HK-2 (cell line): ENCODE data around the gene DNAJB8.

Source experiments
- DNase-seq: peaks from one replicate; pipeline ENCODE4 v3.0.0-alpha.2; 2018; ENCODE audit not compliant: unreplicated experiment

DNAJB8 gene

GRCh38 chr3:128466840-128467541, at the start of gene DNAJB8:
Gene DNAJB8, minus strand, starts transcription at chr3:128466890. Its CDS starts 3,645 bp downstream, at chr3:128463245.
- DNase-seq = no peak

- no peak for DNase-seq
Observed at GRCh38 chr3:128515967-128516366, 49.3 kb upstream of the DNAJB8 start.

DNA sequence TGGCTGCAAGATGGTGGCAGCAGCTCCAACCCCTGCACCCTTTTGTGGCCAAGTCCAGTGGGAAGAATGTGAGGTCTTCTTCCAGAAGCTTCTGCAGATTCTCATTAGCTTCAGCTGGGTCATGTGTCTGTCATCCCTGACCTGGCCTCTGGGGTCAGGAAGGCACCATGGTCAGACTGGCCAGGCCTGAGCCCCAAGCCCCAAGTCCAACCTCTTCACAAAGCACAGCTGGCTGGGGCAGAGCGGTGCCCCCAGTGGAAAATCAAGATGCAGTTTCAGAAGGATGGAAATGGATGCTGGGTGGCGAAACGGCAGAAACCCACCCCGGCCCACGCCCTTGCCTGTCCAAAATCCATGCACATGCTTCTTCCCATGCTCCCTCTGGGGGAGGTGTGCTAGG, 42.2 kb upstream of the DNAJB8 start:
- no peak for DNase-seq

DNA sequence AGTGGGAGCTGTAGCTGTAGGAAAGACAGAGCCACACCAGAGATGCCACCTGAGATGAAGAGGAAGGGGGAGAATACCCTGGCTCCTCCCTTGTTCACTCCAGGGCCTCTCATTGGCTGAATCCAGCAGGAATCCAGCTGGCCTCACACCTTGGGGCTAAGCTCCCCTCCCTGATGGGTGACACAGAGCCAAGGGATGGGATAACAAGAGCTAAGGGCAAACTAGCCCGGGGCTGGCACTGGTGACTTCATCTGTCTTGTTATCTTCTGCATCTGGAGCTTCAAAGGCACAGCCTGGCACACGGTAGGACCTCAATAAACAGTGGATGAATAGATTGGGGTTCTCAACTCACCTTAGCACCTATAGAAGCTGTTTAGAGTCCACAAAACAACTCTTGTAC, 40.1 kb upstream of the DNAJB8 start:
- no peak for DNase-seq

- no peak for DNase-seq
Observed at GRCh38 chr3:128505771-128506170, 39.1 kb upstream of the DNAJB8 start.

DNA sequence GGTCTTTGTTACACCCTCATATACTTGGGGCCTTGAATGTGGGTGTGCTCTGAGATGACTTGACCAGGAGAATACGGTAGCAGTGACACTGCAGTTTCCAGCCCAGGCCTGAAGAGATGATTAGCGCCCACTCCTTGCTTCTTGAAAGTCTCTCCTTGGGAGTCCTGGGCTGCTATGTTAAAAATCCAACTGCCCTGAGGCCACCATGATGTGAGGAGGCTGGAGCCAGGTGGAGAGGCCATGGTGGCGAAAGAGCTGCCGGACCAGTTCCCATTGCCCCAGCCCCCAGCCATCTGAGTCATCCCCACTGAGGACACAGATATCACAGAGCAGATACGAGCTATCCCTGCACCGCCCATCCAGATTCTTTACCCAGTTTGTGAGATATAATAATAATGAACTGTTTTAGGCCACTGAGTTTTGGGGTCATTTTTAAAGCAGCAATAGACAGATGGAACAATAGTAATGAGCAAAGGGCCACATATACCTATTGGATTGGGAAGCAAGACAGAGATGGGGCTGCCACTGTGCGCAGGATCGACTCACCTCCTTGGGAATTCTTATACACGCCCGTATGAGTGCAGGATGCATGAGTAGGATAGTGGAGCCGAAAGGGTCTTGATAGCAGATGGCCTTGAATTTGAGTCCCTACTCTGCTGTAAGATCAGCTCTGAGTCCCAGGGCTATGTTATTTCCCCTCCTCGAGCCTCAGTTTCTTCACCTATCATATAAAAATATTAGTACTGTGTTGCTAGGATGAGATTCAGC, 38.5 kb upstream of the DNAJB8 start:
- no peak for DNase-seq

- DNase-seq = no peak
Observed at GRCh38 chr3:128504533-128504915, 37.8 kb upstream of the DNAJB8 start.

GRCh38 chr3:128503751-128504532, 37.3 kb upstream of the DNAJB8 start:
- no peak for DNase-seq

DNA sequence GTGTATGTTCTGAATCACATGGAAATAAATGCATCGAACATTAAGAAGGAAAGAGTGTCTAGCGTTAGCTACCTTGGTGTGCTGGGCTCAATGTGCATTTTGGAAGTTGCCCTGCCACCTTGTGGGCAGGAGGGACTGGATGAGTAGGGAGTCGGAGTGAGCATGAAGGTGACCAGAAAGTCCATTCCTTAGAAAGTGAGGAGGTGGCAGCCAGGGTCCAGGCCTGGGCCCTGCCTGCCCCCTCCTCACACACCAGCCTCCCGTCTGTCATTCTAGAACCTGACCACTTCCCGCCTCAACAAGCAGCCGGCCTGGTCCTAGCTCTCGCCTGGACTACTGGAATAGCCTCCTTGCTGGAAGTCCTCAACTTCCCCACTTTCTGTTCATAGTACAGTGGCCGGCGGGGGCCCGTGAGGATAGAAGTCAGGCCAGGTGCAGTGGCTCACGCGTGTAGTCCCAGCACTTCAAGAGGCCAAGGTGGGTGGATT, 36.5 kb upstream of the DNAJB8 start:
- DNase-seq = no peak

DNA sequence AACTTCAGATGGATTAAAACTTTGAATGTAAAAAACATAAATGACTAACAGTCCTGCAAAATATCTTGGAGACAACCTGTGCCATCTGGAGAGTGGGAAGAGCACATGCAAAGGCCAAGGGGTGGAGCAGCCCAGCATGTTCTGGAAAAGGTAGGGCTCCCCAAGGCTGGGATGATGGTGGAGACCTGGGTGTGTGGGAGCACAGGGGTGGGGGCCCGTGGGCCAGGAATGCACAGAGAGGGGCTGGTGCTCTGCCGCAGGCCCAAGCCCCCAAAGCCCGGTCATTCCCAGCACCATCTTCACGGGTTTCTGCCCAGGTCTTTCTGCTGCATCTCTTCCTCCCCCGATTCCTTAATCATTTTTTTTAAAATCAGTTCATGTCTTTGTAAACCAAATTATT, 36.0 kb upstream of the DNAJB8 start:
- DNase-seq = no peak

- DNase-seq = no peak
Observed at GRCh38 chr3:128501431-128501830, 34.7 kb upstream of the DNAJB8 start.

DNA sequence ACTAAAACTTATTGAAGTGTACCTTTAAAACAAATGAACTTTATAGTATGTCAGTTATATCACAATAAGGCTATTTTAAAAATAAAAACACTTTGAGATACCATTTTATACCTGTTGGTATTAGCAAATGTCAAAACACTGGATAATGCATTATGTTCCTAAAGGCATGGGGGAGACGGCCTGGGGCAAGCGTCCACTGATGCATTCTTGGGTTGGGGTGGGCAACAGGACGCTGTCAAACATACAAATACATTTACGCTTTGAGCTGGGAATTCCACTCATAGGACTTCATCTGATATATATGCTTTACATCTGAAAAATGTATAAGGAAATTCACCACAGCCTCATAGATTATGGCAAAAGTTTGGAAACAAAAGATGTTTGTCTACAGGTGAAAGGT, 33.9 kb upstream of the DNAJB8 start:
- DNase-seq = no peak

- no peak for DNase-seq
Observed at GRCh38 chr3:128499724-128500275, 33.1 kb upstream of the DNAJB8 start.

- no peak for DNase-seq
Observed at GRCh38 chr3:128498901-128499530, 32.3 kb upstream of the DNAJB8 start.

DNA sequence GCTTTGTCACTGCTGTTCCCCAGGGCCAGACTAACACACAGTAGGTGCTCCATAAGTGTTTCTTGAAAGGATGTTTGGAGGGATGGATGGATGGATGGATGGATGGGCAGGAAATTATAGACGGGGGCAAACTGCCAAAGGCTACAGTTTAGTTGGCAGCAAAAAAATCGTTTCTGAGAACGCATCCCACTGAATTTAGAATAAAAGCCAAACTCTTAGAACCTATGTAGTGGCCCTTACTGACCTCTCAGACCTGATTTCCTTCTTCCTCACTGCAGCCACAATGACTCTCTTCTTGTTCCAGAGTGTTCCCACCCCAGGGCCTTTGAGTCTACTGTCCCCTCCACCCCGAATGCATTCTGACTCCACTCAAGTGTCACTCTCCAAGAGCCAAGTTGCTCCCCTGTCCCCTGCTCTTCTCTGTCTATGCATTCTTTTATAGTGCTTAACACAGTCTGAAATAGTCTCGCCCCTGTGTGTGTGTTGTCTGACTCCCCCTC, 31.5 kb upstream of the DNAJB8 start:
- DNase-seq = no peak

- DNase-seq = peak; percentile 69
Observed at GRCh38 chr3:128497305-128498126, 30.8 kb upstream of the DNAJB8 start.

- DNase-seq = peak; percentile 67
Observed at GRCh38 chr3:128496602-128497304, 30.1 kb upstream of the DNAJB8 start.

- DNase-seq = no peak
Observed at GRCh38 chr3:128496019-128496601, 29.4 kb upstream of the DNAJB8 start.

DNA sequence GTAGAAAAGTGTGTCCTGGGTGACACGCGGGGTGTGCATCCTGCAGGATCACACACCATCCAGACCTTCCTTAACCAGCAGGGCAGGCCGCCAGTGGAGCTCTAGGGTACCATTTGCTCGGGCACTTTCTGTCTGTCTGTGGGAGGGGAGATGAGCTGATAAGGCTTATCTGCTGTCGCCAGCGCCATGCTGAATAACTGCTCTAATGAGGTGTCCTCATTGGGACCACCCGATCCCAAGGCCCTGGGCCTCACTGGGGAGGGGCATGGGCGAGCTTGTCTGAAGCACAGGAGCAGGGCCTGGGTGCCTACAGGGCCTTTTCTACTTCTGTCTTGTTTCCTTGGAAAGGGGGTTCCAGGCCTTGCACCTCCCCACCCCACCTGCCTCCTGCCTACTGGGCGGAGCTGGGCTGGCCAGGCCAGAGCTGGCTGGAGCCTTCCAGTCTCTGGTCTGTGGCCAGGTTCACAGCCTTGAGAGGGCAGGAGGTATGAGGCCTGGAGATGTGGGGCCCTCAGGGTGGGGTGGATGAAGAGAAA, 28.8 kb upstream of the DNAJB8 start:
- no peak for DNase-seq

GRCh38 chr3:128494367-128494650, 27.6 kb upstream of the DNAJB8 start:
- no peak for DNase-seq
